Non-pigmented ciliary epithelial cell (primary cell): ENCODE data around the gene RAD18.

Experiments used
- DNase-seq: peaks from one replicate; pipeline ENCODE4 v3.0.0-alpha.2; 2010; ENCODE audit warnings: low read depth

The RAD18 gene

GRCh38 chr3:8864402-8865350 is 98.6 kb downstream of the RAD18 start:
- DNase-seq: no peak

DNA sequence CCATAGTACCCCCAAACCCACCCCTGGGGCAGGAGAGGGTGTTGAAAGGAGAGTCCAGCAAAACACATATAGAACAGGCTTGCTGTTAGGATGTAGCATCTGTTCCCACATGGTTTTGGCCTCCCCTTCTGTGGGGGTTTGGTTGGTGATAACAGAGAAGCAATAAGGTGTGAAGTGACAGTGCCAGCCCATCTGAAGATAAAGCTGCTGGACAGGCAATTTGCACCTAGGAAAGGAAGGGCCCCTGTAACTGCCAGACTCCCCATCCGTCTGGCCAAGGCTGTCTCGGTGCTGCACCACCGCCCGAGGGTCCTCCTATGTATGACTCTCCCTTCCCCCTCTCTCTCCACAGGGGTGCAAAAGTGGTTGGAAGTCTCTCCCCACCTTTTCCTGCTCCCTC is 99.4 kb downstream of the RAD18 start:
- DNase-seq: no peak

- DNase-seq: no peak
These were observed 105.4 kb downstream of the RAD18 start for GRCh38 chr3:8857720-8858367.

DNA sequence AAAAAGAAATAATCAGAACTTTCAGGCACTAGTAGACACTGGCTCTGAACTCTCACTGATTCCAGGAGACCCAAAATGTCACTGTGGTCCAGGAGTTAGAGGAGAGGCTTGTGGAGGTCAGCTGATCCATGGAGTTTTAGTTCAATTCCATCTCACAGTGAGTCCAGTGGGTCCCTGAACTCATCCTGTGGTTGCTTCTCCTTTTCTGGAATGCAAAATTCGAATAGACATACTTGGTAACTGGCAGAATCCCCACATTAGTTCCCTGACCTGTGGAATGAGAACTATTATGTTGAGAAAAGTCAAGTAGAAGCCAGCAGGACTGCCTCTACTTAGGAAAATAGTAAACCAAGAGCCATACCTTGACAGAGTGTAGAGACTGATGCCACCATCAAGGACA is 106.6 kb downstream of the RAD18 start:
- no peak for DNase-seq

DNA sequence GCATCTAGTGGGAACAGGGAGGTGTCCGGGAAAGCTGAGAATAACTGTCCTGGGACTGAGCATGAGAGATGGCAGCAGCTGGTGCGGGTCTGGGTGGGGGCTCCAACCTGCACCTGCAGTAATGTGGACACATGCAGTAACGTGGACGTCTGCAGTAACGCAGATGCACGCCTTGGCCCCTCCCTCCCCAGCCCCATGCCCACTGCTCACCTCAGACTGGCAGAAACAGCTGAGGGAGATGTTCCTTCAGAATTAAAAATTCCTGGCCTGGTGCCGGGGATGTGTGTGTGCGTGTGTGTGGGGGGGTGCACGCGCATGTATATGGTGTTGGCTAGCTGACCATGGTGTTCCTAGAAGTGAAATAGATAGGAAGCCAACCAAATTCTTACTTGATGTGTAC is 107.2 kb downstream of the RAD18 start:
- DNase-seq: no peak

GRCh38 chr3:8854656-8855055 is 108.6 kb downstream of the RAD18 start:
- no peak for DNase-seq

DNA sequence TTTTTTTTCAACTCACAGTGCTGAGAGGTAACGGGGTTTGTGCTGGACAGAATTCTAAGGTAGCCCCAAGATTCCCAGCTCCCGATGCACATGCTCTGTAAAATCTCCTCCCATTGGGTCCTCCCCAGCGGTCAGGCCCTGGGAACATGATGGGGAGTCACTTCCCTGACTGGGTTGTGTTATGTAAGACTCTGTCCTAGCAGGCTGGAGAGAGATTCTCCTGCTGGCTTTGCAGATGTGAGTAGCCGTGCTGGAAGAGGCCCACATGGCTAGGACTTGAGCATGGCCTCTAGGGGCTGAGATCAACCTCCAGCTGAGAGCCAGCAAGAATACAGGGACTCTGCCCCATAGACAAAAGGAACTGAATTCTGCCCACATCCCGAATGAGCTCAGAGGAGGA is 110.2 kb downstream of the RAD18 start:
- no peak for DNase-seq

DNA sequence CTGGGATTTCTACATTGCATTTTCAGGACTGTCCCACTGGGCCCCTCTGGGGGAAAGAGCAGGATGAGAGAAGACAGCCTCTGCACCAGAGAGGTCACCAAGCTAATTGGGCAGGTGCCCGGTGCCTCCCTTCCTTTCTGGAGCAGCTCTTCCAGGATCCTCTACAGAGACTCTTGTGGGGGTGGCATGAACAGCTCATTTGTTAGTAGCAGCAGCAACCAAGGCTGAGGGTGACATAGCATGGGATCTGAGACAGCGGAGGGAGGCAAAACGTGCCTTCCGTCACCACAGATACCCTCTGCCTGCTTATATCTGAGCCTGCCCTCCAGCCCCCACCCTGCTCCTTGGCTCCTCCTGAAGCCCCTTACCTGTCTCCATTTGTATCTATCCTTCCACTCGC is 110.8 kb downstream of the RAD18 start:
- DNase-seq: no peak

GRCh38 chr3:8851703-8852102 is 111.6 kb downstream of the RAD18 start:
- DNase-seq: peak; percentile 85

DNA sequence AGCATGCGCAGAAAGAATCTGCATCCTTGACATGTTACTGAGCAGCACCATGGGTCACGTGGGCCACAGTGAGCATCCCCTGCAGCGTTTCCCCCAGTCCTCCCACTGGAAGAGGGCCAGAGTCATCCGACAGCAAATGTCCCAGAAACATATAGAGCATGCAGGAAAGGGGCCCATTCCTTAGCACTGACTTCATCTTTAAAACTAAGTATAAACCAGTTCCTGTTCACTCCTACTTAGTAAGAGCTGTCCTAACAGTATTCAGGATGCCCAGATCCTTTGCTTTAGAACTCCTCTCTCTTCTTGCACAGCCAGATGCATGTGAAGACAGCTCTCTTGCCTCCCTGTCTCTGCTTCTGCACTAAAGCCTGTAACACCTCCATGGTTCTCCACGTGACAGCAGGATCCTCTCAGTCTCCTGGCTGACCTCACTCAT is 114.6 kb downstream of the RAD18 start:
- DNase-seq: peak; percentile 77

- DNase-seq: no peak
These were observed 116.0 kb downstream of the RAD18 start for GRCh38 chr3:8847317-8847716.

DNA sequence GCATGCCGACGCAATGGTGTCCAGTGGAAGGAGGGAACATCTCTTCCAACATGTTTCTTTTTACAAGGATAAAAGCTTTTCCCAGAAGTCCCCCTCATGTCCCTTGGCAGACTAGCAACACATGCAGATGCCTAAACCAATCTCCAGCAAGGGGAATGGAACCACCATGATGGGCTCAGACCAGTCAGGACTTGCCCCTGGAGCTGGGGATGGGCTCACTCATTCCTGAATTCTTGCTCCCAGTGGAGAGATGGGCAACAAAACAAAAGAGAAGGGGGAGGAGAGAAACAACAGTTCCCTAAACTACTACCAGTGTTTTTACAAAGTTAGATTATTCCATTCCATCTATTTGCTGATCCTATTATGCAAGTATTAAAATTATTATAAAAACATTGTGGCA is 117.1 kb downstream of the RAD18 start:
- no peak for DNase-seq

GRCh38 chr3:8845641-8846040 is 117.6 kb downstream of the RAD18 start:
- no peak for DNase-seq

DNA sequence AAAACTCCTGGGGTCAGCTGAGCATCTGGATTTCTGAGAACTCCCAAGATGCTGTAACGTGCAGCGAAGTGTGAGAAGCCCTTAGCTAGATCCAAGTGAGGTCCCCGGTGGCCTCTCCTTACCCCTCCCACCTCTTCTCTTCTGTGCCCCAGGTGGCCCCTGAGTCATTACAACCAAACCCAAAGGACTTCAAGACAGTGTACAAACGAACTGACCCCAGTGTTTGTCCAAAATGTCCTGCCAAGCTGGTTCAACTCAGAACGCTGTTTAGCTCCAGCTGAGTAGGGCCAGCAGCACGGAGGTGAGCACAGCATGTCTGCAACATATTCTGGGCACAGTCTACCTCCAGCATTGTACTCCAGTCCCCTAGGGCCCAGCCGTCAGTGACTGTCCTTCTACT is 119.9 kb downstream of the RAD18 start:
- DNase-seq: no peak

DNA sequence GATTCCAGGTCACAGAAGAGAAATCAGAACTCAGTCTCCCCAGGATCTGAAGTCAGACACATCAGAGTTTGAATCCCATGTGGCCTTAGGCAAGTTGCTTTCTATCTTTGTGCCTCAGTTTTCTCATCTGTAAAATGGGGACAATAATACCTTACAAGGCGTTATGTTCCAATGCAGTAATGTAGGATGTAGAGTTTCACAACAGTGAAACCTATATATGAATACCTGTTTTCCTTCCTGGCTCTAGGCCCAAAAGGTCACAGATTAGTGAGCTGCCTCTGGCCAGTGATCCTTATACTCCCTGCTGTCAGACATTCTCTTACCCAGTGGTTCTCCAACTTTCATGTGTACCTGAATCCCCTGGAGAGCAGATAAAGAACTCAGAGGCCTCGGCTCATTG is 121.0 kb downstream of the RAD18 start:
- no peak for DNase-seq

GRCh38 chr3:8841472-8841871 is 121.8 kb downstream of the RAD18 start:
- no peak for DNase-seq

DNA sequence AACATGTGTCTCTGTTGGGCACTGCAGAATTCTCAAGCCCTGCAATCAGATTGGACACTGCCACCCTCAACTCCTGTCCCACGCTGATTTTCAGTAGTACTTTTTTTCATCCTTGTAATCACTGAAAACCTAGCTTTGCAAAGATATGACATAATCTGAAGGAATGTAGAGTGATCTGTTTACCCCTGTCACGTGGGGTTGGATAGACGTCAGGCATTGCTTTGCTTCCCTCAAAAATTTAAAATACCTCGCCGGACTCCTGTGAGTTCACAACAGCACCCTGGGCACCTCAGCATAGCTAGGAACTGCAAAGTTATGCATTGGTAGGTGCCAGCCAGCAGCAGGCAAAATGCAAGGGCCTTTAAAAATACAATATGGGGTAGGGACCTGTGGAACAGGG is 122.7 kb downstream of the RAD18 start:
- DNase-seq: peak; percentile 77

DNA sequence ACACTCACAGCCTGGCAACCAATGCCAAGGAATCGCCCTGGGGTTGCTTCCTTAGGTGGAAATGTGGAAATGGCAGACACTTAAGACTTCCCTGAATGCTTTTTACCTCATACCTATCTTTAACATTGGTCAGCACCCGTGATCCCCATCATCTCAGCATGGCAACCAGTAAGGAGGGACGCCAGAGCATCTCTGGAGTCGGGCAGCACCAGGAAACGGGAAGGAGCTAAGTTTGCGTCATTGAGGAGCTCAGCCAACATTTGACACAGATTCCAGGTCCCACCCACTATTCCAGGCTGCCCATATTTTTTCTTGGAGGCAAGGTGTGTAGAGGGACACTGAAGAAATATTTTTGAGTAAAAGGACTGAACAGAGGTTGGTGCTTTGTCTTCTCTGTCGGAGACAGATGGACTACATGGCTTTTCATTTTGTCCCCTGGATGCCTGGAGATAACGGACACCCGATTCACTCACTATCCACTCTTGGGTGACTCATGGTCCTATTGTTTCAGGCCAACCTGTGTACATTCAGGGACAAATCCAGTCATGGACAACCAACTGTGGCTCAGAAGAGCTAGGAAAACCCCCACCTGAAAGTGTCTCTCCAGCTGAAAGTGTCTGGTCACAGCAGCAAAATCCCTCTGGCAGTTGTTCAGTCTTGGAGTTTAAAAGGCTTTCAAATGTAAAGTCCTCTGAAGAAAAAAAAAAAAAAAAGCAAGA is 123.5 kb downstream of the RAD18 start:
- no peak for DNase-seq

DNA sequence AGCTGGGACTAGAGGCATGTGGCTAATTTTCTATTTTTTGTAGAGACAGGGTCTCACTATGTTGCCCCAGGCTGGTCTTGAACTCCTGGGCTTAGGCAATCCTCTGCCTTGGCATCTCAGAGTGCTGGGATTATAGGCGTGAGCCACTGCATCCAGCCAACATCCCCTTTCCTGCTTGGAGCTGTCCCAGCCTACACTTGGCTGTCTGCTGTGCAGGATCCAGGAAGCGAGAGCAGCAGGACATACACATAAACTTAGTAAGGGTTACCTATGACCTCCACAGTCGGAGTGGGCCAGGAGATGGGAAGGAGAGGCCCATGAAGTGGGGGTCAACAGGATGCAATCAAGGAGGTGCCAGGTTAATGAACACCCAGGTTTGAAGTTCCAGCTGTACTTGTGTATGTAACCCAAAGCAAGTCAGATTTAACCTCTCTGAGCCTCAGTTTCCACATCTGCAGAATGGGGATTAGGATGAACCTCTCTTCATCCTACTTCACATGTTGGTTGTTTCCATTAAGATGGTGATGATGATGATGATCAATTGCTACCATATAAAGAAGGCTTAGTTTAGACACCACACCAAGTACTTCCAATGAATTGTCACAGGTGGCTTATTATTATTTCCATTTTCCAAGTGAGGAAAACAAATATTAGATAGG is 124.4 kb downstream of the RAD18 start:
- no peak for DNase-seq

- DNase-seq: no peak
These were observed 125.0 kb downstream of the RAD18 start for GRCh38 chr3:8838234-8838633.

GRCh38 chr3:8837162-8837561 is 126.1 kb downstream of the RAD18 start:
- peak; percentile 60 for DNase-seq

DNA sequence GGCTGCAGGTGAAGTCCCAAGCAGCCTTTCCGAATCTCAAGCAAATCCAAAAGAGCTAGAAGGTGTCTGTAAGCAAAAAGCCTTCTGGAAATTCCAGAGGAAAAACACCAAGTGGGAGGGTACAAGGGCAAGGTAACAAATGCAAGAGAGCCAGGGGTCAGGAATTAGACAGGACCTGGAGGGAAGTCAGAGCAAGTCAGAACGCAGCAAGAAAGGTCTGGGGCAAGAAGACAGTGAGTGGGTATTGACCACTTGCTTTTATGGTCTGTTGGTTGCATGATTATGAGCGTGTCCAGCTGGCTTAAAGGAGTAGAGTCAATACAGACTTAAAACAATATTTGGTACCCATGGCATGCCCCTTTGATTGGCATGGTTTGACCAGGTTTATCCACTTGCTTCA is 127.2 kb downstream of the RAD18 start:
- DNase-seq: no peak
